ENCODE data around the gene SLC2A4RG. TPM values are rescaled to one million over a fixed set of nuclear protein-coding genes. Genes with fewer than 3 reads are reported as not detected.

The SLC2A4RG gene
- total and polyA plus RNA-seq, 2 of the 13 experiments (the other 11 are each of a cell fraction or from before 2014, with no cell fraction given): 91.4 to 95.9 TPM

GRCh38 chr20:63707558-63708300 lies 31.8 kb upstream of the SLC2A4RG start, which contains the start of the genes ARFRP1 and ZGPAT (continued):
- TF ChIP-seq ZNF720 (CRISPR knock-in tag; IDR thresholded peaks at IDR 0.05) (peak; percentile 96; the same call in 1 of the 2 replicates), ZNF468 (CRISPR knock-in tag; IDR thresholded peaks at IDR 0.05) (peak; percentile 89), HMGXB4 (CRISPR knock-in tag; IDR thresholded peaks at IDR 0.05; ENCODE audit: borderline replicate concordance in 1 of 2, low read depth in 1 of 2) (peak; percentile 97 to 99), ERF (CRISPR knock-in tag; IDR thresholded peaks at IDR 0.05) (peak; percentile 97), THRA (CRISPR knock-in tag; IDR thresholded peaks at IDR 0.05; ENCODE audit: borderline replicate concordance) (peak; percentile 98), ZNF768 (CRISPR knock-in tag; IDR thresholded peaks at IDR 0.05) (peak; percentile 85), SP5 (CRISPR knock-in tag; IDR thresholded peaks at IDR 0.05; ENCODE audit: borderline replicate concordance, low read depth) (peak; percentile 79), MAX (IDR thresholded peaks at IDR 0.05) (peak; percentile 98), RFXANK (CRISPR knock-in tag; IDR thresholded peaks at IDR 0.05) (peak; percentile 88; the same call in 1 of the 2 replicates), ZNF232 (CRISPR knock-in tag; IDR thresholded peaks at IDR 0.05; ENCODE audit: borderline replicate concordance) (peak; percentile 94), SAP130 (CRISPR knock-in tag; IDR thresholded peaks at IDR 0.05; ENCODE audit: low read depth) (peak; percentile 99), ZNF335 (CRISPR knock-in tag; IDR thresholded peaks at IDR 0.05) (no peak), ZEB1 (IDR thresholded peaks at IDR 0.05; ENCODE audit: insufficient replicate concordance, low read depth) (peak; percentile 39), POLR2A (IDR thresholded peaks at IDR 0.05; ENCODE audit: insufficient read depth in 1 of 2, low read depth in 2 of 2, low read length in 2 of 2) (peak in 1 of 2 experiments; percentile 28; a peak in 1 of 4 replicates), PRDM15 (CRISPR knock-in tag; IDR thresholded peaks at IDR 0.05) (peak; percentile 66), RFX5 (IDR thresholded peaks at IDR 0.05; ENCODE audit: low read depth, low read length) (no peak), ZNF18 (CRISPR knock-in tag; IDR thresholded peaks at IDR 0.05; ENCODE audit: insufficient replicate concordance) (peak; percentile 90), ZMYM4 (CRISPR knock-in tag; IDR thresholded peaks at IDR 0.05) (peak; percentile 88), ARNT2 (CRISPR knock-in tag; IDR thresholded peaks at IDR 0.05; ENCODE audit: low read depth) (peak; percentile 98), SRF (IDR thresholded peaks at IDR 0.05; ENCODE audit: low read depth, low read length) (no peak; the same call in 1 of the 2 replicates), ZMYM3 (CRISPR knock-in tag; IDR thresholded peaks at IDR 0.05) (no peak)

All from HepG2 (cell line).